Right lobe of liver (tissue), 4 donors: ENCODE data around the gene GTF2IRD1.

Experiments used
- CTCF ChIP-seq, 4 donors: fragments of 200-600 bp in 3 of 4; fragments of 450-650 bp in 1 of 4; IDR thresholded peaks; one replicate each; pipeline versions ENCODE4 v1.5.1 to v1.8.0; 2016 to 2022; ENCODE audit warnings: antibody characterized with exemption in 4 of 4, mild to moderate bottlenecking in 2 of 4
- POLR2A ChIP-seq: fragments of 450-650 bp; IDR thresholded peaks from one replicate; pipeline ENCODE4 v1.6.1; 2017; ENCODE audit warnings: antibody characterized with exemption, mild to moderate bottlenecking
- donor health status: DM: no; HTN: no; CAD: no.
- donor health status: DM: no; HTN: no; CAD: no.
- donor health status: DM: no; HTN: yes; CAD: no.

GRCh38 chr7:74498354-74498753 is 44.6 kb downstream of the GTF2IRD1 start:
- TF ChIP-seq POLR2A (no peak), CTCF (IDR thresholded peaks at IDR 0.05) (no peak)
